Measurements from ENCODE around the gene APOBEC3F.
"Not testable (repeated sequence)": the region's sequence is repeated elsewhere in the genome, so short reads cannot be mapped to it uniquely, and the experiment has no call there.

The APOBEC3F gene

DNA sequence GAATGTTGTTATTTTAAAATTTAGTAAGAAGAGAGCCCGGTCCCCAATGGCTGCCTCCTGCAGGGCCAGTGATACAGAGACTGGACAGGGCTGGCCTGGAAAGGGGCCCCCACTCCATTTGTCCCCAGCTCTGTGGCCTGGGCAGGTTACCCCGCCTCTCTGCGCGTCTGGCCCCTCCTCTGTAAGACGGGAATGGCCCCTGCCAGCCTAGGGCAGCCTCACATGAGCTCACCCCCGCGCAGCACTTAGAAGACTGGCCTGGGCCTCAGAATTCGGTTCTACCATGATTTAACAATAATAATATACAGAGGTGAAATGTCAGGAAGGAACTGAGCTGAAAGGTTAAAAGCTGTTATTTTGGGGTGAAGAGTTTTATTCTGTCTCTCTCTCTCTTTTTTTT is 37.7 kb downstream of the APOBEC3F start (continued):
- no peak for TF ChIP-seq ZFP30 (CRISPR knock-in tag; IDR thresholded peaks at IDR 0.05)
- TF ChIP-seq ZFP3 (CRISPR knock-in tag; IDR thresholded peaks at IDR 0.05), result no peak

- not testable (repeated sequence) for ATAC-seq
Measured at GRCh38 chr22:39079054-39079637, 38.5 kb downstream of the APOBEC3F start.

GRCh38 chr22:39080052-39080762 is 39.5 kb downstream of the APOBEC3F start:
- TF ChIP-seq TOX (CRISPR knock-in tag; IDR thresholded peaks at IDR 0.05; ENCODE audit: borderline replicate concordance) (no peak), ARNTL (CRISPR knock-in tag; IDR thresholded peaks at IDR 0.05; ENCODE audit: borderline replicate concordance, low read depth) (no peak), ZFP30 (CRISPR knock-in tag; IDR thresholded peaks at IDR 0.05) (no peak), ZNF8 (CRISPR knock-in tag; IDR thresholded peaks at IDR 0.05) (no peak), ZC3H10 (CRISPR knock-in tag; IDR thresholded peaks at IDR 0.05) (no peak), ZNF565 (CRISPR knock-in tag; conservative IDR thresholded peaks at IDR 0.05; ENCODE audit: low read depth) (no peak), SNAI2 (CRISPR knock-in tag; IDR thresholded peaks at IDR 0.05) (no peak), GLIS3 (CRISPR knock-in tag; IDR thresholded peaks at IDR 0.05) (no peak), ISL1 (CRISPR knock-in tag; IDR thresholded peaks at IDR 0.05) (no peak), ZNF70 (CRISPR knock-in tag; IDR thresholded peaks at IDR 0.05) (no peak), BACH2 (CRISPR knock-in tag; IDR thresholded peaks at IDR 0.05; ENCODE audit: borderline replicate concordance) (no peak), ZFP3 (CRISPR knock-in tag; IDR thresholded peaks at IDR 0.05) (no peak)
- TF ChIP-seq, protein P1, sequence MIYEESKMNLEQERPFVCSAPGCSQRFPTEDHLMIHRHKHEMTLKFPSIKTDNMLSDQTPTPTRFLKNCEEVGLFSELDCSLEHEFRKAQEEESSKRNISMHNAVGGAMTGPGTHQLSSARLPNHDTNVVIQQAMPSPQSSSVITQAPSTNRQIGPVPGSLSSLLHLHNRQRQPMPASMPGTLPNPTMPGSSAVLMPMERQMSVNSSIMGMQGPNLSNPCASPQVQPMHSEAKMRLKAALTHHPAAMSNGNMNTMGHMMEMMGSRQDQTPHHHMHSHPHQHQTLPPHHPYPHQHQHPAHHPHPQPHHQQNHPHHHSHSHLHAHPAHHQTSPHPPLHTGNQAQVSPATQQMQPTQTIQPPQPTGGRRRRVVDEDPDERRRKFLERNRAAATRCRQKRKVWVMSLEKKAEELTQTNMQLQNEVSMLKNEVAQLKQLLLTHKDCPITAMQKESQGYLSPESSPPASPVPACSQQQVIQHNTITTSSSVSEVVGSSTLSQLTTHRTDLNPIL (CRISPR knock-in tag; IDR thresholded peaks at IDR 0.05; ENCODE audit: low read depth), result no peak
- TF ChIP-seq, protein P2, sequence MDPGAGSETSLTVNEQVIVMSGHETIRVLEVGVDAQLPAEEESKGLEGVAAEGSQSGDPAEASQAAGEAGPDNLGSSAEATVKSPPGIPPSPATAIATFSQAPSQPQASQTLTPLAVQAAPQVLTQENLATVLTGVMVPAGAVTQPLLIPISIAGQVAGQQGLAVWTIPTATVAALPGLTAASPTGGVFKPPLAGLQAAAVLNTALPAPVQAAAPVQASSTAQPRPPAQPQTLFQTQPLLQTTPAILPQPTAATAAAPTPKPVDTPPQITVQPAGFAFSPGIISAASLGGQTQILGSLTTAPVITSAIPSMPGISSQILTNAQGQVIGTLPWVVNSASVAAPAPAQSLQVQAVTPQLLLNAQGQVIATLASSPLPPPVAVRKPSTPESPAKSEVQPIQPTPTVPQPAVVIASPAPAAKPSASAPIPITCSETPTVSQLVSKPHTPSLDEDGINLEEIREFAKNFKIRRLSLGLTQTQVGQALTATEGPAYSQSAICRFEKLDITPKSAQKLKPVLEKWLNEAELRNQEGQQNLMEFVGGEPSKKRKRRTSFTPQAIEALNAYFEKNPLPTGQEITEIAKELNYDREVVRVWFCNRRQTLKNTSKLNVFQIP (CRISPR knock-in tag; IDR thresholded peaks at IDR 0.05; ENCODE audit: borderline replicate concordance, low read depth), result no peak
- TF ChIP-seq, protein P3, sequence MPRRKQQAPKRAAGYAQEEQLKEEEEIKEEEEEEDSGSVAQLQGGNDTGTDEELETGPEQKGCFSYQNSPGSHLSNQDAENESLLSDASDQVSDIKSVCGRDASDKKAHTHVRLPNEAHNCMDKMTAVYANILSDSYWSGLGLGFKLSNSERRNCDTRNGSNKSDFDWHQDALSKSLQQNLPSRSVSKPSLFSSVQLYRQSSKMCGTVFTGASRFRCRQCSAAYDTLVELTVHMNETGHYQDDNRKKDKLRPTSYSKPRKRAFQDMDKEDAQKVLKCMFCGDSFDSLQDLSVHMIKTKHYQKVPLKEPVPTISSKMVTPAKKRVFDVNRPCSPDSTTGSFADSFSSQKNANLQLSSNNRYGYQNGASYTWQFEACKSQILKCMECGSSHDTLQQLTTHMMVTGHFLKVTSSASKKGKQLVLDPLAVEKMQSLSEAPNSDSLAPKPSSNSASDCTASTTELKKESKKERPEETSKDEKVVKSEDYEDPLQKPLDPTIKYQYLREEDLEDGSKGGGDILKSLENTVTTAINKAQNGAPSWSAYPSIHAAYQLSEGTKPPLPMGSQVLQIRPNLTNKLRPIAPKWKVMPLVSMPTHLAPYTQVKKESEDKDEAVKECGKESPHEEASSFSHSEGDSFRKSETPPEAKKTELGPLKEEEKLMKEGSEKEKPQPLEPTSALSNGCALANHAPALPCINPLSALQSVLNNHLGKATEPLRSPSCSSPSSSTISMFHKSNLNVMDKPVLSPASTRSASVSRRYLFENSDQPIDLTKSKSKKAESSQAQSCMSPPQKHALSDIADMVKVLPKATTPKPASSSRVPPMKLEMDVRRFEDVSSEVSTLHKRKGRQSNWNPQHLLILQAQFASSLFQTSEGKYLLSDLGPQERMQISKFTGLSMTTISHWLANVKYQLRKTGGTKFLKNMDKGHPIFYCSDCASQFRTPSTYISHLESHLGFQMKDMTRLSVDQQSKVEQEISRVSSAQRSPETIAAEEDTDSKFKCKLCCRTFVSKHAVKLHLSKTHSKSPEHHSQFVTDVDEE (CRISPR knock-in tag; IDR thresholded peaks at IDR 0.05), result no peak
- no peak for ATAC-seq

GRCh38 chr22:39081016-39081415 is 40.4 kb downstream of the APOBEC3F start:
- no peak for ATAC-seq
- no peak for TF ChIP-seq ISL1 (CRISPR knock-in tag; IDR thresholded peaks at IDR 0.05)
- TF ChIP-seq ZNF70 (CRISPR knock-in tag; IDR thresholded peaks at IDR 0.05), result no peak
- no peak for TF ChIP-seq ESRRG (CRISPR knock-in tag; IDR thresholded peaks at IDR 0.05)
- no peak for TF ChIP-seq ZNF8 (CRISPR knock-in tag; IDR thresholded peaks at IDR 0.05)
- no peak for TF ChIP-seq TOX (CRISPR knock-in tag; IDR thresholded peaks at IDR 0.05; ENCODE audit: borderline replicate concordance)
- no peak for TF ChIP-seq ZC3H10 (CRISPR knock-in tag; IDR thresholded peaks at IDR 0.05)
- TF ChIP-seq OSR1 (CRISPR knock-in tag; IDR thresholded peaks at IDR 0.05), result no peak
- no peak for TF ChIP-seq RARB (CRISPR knock-in tag; IDR thresholded peaks at IDR 0.05)
- TF ChIP-seq ZFP3 (CRISPR knock-in tag; IDR thresholded peaks at IDR 0.05), result no peak
- TF ChIP-seq, protein P1 (CRISPR knock-in tag; IDR thresholded peaks at IDR 0.05; ENCODE audit: low read depth), result no peak
- no peak for TF ChIP-seq PATZ1 (CRISPR knock-in tag; IDR thresholded peaks at IDR 0.05; ENCODE audit: borderline replicate concordance)
- no peak for TF ChIP-seq CSRNP3 (CRISPR knock-in tag; IDR thresholded peaks at IDR 0.05)
- TF ChIP-seq ZNF565 (CRISPR knock-in tag; conservative IDR thresholded peaks at IDR 0.05; ENCODE audit: low read depth), result no peak
- no peak for TF ChIP-seq TCF4 (CRISPR knock-in tag; IDR thresholded peaks at IDR 0.05; ENCODE audit: borderline replicate concordance)
- no peak for TF ChIP-seq CSDC2 (CRISPR knock-in tag; IDR thresholded peaks at IDR 0.05)
- no peak for TF ChIP-seq ZFP30 (CRISPR knock-in tag; IDR thresholded peaks at IDR 0.05)
- TF ChIP-seq SNAI2 (CRISPR knock-in tag; IDR thresholded peaks at IDR 0.05), result no peak

All from SK-N-SH treated with all-trans-retinoic acid at 6 μM for 48 hours (cell line).